Dermis blood vessel endothelial cell (primary cell): ENCODE results near the gene PEX3. TPM values are rescaled to one million over a fixed set of nuclear protein-coding genes. Genes with fewer than 3 reads are reported as not detected.
"Not testable (repeated sequence)": the region's sequence is repeated elsewhere in the genome, so short reads cannot be mapped to it uniquely, and the experiment has no call there.

Experiments used
- DNase-seq: peaks from one replicate; pipeline ENCODE4 v3.0.0; 2010
- total RNA-seq: library from RNA; depleted of rRNA; stranded (reverse); fragments of >200 nt; gene quantifications from 2 replicates; pipeline ENCODE4 v1.2.3, GENCODE V29; 2014

The PEX3 gene
- total RNA-seq, 1 donor from 2014 or later: 15.1 TPM

GRCh38 chr6:143507358-143508145 lies 56.9 kb downstream of the PEX3 start:
- no peak for DNase-seq

GRCh38 chr6:143510326-143510725 lies 59.7 kb downstream of the PEX3 start:
- not testable (repeated sequence) for DNase-seq

GRCh38 chr6:143510991-143511891 lies 60.6 kb downstream of the PEX3 start, which contains the start of gene FUCA2:
Gene FUCA2, minus strand, starts transcription at chr6:143511720. Its CDS starts 86 bp downstream, at chr6:143511634.
- peak; percentile 88 for DNase-seq

- DNase-seq: peak; percentile 50
Measured at GRCh38 chr6:143513410-143513809, 62.8 kb downstream of the PEX3 start.

- DNase-seq: no peak
Measured at GRCh38 chr6:143515061-143515760, 64.6 kb downstream of the PEX3 start.

GRCh38 chr6:143515766-143516355 lies 65.3 kb downstream of the PEX3 start:
- no peak for DNase-seq

- no peak for DNase-seq
Measured at GRCh38 chr6:143516690-143517446, 66.3 kb downstream of the PEX3 start.

GRCh38 chr6:143517447-143517773 lies 66.8 kb downstream of the PEX3 start:
- no peak for DNase-seq

- DNase-seq: no peak
Measured at GRCh38 chr6:143522039-143522600, 71.5 kb downstream of the PEX3 start.

- no peak for DNase-seq
Measured at GRCh38 chr6:143525356-143525755, 74.8 kb downstream of the PEX3 start.

- no peak for DNase-seq
Measured at GRCh38 chr6:143527677-143528076, 77.1 kb downstream of the PEX3 start.

- DNase-seq: no peak
Measured at GRCh38 chr6:143528164-143528811, 77.7 kb downstream of the PEX3 start.

- DNase-seq: peak; percentile 19
Measured at GRCh38 chr6:143529095-143529494, 78.5 kb downstream of the PEX3 start.

GRCh38 chr6:143531720-143532499 lies 81.3 kb downstream of the PEX3 start:
- no peak for DNase-seq

- DNase-seq: no peak
Measured at GRCh38 chr6:143535189-143535614, 84.6 kb downstream of the PEX3 start.

GRCh38 chr6:143536461-143536865 lies 85.9 kb downstream of the PEX3 start:
- peak; percentile 52 for DNase-seq

- DNase-seq: peak; percentile 74
Measured at GRCh38 chr6:143536866-143537691, 86.5 kb downstream of the PEX3 start.

- DNase-seq: no peak
Measured at GRCh38 chr6:143538374-143538773, 87.8 kb downstream of the PEX3 start.

- no peak for DNase-seq
Measured at GRCh38 chr6:143539106-143539505, 88.5 kb downstream of the PEX3 start.
